GM18519 (cell line): Measurements from ENCODE around the gene SPSB4.

ENCODE experiments used
- ATAC-seq: cut with Tn5 transposase; IDR thresholded peaks from one replicate; pipeline ENCODE4 v1.9.1; 2021; ENCODE audit warnings: mild to moderate bottlenecking, moderate library complexity; ENCODE audit not compliant: unreplicated experiment, low FRiP score

Gene SPSB4

DNA sequence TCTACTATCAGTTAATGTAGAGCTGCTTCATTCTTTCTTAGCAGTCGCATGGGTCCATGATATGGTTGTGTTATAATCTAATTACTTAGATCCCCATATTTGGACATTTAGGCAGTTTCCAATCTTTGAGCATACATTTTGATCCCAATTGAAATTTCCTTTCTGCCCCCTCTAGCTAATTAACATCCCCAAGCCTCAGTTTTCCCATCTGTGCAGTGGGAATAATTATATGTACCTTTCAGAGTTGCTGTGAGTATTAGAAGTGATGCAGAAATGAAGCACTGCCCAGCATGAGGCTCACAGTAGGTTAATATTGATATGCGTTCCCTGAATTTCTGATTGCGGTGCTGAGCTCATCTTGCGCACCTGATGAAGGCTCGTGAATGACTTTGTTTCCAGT is 21.8 kb downstream of the SPSB4 start:
- no peak for ATAC-seq

DNA sequence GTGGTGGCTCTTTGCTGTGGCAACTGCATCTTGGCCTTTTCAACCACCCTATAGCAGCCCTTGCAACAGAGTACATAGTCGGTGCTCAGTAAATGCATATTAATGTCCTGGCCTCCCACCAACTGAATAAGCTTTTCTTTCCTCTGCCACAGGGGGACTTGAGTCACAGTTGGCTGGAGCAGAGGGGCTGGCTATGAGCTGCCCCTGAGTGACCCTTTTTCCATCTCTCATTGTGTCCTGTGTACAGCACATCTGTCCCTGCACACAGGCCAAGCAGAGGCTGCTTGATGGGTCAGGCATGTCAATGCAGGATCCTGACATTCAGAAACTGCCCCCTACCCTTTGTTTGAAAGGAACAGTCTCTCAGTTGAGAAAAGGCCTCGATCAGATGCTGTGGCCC is 22.4 kb downstream of the SPSB4 start:
- no peak for ATAC-seq

DNA sequence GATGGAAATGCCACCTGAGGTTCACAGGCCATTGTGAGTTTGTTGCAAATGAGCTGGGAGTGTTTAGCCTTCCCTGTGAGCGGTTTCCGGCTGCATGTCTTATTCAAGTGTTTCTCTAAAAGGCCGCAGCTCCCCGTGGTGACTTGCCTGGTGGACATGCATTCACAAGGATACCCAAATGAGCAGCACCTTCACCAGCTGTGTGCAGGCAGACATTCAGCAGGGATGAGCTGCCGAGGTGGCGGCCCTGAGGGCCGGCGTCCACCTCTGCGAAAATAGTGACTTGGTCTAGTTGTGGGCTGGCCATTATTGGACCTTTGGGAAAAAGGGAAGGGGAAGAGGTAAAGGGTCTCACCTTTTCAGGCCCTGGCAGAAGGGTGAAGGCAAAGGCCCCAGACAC is 23.4 kb downstream of the SPSB4 start:
- ATAC-seq: no peak

DNA sequence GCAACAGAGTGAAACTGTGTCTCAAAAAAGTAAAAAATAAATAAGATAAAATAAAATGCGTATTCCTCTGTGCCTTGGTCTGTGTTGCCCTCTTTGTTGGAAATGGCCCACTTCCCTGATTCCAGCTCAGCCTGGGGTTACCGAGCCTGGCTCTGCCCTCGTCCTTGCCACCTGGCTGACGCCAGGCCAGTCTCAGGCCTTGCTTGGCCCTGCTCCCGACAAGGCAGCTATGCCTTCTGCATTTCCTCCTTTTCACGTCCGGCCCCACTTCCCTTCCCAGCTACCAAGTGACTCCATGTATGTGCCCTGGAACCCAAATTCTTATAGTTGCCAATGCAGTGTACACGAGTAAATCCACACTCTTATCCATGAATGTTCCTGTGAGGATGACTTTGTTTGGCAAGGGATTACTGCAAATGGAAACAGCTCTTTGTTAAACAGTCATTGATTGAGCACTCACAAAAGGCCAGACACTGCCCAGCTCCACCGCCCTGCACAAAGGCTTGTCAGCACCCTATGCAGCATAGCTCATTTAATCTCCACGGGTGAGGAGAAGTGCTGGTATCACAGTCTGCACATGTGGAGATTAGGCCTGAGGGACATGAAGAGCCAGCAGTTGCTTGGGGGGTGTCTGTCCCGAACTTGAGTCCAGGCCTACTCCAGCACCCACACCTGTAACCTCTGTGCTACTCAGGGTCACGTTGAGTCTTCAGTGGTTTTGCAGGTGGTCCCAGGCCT is 25.1 kb downstream of the SPSB4 start:
- ATAC-seq: no peak

DNA sequence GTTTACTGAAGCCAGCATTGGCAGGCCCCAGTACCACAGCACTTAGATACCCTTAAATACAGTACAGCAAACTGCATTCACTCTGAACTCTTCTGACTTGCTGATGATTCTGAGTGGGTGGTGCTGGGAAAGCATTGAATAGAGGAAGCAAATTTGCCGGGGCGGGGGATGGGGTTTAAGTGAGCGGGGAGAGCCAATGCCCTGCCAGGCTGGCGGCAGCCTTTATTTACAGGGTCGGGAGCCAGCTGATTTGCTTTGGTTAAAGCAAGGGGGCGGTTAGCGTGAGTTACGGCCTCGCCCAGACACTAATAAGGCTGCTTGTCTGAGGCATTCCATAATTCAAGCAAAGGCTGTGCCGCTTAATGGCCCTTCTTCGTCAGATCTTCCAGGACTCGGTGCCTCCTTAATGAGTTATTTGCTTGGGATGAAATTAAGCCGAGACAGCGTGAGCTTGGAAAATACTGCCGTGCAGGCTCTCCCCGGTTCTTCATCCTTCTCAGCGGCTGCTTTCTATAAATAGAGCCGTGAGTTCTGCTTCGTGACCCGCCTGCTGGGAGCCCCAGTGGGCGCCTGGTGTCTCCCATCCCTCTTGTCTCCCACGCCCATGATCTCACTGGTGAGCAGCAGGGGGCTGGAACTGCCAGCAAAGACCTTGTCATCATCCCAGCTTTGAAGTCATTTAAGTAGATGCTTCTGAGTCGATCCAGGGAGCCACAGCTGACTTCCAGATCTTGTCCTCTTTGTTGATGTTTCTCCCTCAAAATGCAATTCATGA is 25.8 kb downstream of the SPSB4 start:
- ATAC-seq: no peak

DNA sequence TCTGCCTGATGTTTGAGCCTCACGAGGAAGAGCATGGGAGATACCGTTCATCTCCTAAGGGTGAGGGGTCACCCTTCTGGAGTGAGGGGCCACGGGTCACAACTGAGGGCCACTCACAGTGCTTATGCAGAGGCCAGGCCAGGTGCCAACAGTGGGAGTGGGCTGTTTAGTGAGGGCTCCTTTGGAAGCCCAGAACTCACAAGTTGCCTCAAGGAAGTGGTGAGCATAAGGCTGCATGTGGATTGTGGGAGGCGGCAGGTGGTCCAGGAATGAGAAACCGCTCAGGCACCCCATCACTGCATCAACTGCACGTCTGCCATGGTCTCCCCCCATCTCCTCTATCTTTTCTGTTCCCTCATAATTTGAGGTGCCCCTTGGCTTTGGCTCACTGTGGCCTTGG is 26.5 kb downstream of the SPSB4 start:
- no peak for ATAC-seq

DNA sequence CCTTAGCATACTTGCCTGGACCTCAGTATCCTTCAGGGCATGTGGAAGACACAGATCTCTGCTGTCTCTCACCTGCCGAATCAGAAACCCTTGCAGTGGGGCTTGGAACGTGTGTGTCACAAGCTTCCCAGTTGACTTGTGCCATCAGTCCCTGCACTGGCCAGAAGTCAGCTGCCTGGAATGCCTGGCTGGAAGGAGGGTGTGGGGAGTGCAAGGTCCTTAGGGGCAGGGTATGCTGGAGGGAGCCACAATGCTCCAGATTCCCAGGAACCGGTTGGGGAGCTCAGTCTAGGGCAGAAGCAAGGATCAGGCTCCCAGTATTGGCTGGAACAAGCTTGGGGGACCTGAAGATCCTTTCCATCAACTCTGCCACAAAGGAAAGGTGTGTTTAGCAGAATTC is 27.1 kb downstream of the SPSB4 start:
- ATAC-seq: no peak

DNA sequence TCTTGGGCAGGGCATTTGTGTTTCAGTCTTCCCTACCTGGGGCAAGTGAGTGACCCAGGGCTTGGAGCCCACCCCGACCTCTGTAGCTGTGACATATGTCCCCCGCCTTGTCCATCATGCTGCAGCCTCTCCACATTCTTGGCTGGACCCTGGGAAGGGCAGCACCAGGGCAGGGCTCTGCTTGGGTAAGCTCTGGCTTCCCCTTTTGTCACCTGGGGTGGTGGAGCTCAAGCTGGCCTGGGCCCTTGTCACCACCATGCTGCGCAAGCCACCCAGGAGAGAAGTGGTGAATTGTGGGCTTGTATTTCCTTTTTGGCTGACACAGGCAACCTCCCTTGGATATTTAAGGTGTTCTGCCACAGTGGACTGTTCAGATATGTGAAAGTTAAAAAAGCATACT is 29.3 kb downstream of the SPSB4 start:
- no peak for ATAC-seq

DNA sequence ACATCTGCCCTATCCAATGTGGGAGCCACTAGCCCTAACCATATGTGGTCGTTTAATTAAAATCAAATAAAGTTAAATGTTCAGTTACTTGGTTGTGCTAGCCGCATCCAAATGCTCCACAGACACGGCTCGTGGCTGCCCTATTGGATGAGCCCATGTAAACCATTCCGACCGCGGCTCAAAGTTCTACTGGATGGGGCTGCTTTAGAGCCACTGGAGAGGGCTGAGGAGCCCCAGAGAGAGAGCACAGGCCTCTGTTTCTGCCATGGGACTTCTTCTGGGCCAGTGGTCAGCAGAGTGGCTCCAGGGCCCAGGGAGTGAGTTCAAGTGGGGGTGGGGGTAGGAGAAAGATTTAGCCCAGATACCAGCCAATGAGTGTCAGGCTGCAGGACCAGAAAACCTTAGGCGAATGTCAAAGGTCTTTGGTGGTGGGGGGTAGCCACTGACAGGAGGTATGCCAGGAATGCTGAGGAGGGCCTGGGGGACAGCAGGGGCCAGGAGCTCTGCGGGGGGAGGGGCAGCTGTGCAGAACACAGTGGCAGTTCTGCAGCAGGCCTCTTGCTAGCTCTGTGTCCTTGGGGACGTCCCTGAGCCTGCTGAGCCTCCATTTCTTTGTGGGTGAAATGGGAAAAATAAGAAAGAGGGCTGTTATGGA is 30.1 kb downstream of the SPSB4 start:
- no peak for ATAC-seq

DNA sequence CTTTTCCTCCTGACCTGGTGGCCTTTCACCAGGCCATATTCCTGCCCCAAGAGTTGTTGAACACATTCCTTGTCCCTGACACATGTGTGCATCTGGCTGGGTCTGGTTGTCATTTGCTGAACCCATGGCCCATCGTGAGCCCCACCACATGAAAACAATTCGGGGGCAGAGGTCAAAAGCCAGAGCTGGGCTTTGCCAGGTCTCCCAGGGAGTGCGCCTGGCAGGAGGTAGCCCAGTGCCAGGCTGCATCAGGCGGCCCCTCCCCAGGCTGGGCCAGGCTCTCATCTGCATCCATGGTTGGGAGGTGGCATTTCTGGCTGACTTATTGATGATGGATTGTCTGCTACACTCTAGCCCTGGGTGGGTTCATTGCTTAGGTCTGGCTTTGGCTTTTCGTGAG is 30.9 kb downstream of the SPSB4 start:
- no peak for ATAC-seq

DNA sequence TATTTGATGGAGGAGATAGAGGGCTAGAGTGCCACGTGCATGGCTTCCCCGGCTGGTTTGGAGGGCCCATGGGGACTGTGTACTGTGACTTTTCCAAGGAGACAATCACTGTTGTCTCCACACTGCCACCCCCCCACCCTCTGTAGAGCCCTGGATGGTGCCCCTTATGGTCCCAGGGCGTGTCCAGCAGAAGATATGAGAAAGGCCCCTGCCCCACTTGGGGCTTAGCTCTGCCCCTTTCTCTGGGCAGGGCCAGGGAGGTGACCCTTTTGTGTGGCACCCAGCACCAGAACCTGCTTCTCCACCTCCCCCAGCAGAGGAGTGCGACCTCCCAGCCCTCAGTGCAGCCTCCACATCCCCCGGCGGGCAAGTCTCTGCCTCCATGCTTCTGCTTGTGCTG is 32.1 kb downstream of the SPSB4 start:
- no peak for ATAC-seq

DNA sequence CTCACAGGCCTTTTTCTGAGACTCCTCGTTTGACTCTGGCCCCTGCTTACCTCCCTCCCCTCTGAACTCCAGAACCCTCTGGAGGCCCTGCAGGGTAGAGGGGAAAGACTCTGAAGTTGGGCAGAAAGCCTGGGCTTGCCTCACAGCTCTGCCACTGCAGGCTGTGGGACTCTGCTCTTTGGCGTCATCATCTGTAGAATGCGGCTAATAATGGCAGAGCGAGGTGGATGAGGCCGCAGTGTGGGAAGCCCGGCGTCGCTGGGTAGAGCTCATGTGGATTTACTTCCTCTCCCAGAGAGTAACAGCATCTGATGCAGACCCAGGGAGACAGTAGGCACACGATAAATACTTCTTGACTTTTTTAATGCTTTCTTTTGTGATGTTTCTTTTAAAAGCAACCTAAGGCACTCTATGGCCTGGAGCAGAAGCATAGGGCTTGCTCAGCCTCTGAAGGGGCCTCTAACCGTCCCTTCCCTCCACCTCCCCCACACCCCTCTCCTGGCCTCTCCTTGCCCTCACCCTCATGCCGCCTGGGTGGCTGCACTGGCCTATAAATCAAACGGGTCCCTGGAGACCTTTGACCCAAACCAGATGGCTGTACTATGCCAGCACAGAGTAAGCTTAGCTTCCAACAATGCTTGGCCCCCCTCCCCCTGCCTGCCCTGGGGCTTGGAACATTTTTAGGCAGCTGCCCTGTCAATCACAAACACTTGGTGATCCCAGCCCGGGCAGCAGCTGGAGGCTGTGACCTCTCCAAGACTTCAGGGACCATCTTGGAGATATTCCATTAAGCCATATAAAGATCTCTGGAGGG is 32.9 kb downstream of the SPSB4 start:
- no peak for ATAC-seq

DNA sequence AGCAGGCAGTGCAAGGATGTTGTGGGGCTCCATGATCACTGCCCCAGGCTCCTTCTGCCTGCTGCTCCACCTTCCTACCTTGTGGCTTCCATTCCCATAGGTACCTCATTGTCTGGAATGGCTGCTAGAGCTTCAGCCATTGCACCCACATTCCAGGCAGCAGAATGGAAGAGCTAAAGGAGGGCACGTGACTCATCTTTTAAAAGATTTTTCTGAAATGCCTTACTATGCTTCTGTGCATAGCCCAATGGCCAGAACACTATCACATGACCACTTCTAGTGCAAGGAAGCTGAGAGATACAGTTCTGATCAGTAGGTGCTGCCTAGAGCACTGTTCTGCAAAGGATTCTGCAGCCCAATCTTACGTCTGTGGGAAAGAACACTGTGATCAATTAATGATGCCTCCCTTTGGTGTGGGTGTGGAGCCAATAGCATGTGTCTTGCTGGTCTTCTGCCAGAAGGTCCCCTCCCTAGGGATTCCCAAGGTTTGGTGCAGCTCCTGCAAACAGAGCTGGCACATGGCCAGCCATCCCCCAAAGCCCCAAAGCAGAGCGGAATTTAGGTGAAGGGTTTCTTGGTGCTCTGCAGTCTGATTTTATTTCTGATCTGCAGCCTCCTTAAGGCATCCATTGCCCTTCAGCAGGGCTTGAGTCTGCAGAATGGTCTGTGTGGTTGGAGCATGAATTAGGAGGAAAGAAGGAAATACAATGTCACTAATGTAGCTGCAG is 34.4 kb downstream of the SPSB4 start:
- ATAC-seq: no peak

DNA sequence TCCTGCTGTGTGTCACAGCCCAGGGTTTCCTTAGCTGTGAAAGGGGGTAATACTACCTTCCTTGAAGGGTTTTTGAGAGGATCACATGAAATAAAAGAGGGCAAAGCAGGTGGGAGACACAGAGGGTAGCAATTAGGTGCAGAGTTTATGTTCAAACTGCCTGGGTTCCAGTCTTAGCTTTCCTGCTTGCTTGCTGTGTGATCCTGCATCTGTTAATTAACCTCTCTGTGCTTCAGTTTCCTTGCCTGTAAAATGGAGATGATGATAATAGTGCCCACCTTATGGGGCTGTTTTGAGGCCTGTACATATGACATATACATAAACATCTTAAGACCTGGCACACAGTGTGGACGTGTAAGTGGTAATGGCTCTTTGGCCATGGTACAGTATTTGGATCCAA is 35.0 kb downstream of the SPSB4 start:
- no peak for ATAC-seq

DNA sequence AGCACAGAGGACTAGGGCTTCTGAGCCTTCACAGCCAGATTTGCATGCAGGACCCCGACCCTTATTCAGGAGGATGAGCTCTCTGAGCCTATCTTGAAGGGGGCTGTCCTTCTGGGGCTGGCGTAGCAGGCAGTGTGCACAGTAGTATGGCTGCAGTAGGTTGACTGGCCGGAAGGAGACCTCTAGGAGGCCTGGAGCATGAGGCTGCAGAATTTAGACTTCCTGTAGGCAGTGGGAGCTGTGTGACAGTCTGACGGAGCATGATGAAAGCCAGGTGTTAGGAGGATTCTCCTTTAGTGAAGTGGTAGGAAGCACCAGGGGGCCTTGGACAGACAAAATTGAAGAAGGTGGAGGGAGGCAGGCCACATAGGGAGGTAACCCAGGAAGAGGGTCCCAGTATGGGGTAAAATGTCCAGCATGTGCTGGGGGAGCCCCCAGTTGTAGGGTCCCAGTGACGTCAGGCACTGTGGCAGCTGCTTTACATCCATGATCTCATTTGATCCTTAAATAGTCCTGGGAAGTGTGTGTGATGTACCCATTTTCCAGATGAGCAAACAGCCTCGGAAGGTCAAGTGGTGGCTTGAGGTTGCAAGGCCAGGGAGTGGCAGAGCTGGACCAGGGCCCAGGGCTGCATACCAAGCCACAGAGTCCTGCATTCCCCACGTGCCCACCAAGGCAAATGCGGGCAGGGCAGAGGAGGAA is 36.1 kb downstream of the SPSB4 start:
- no peak for ATAC-seq

DNA sequence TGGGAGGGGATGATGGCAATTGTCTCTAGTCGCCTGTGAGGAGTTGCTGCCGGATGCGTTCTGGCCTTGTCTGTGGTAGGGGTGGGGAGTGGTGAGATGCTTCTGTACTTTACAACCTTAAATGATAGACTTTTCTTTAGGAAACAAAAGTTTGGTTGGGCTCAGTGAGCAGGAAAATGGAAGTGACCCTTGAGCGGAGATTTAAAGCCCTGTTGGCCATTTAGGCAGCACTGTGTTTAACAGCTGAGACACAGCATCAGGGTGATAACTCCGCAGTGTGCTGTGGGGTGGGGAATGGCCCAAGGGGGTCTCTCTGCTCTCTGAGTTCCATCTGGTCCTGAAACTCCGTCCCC is 36.6 kb downstream of the SPSB4 start:
- ATAC-seq: no peak

DNA sequence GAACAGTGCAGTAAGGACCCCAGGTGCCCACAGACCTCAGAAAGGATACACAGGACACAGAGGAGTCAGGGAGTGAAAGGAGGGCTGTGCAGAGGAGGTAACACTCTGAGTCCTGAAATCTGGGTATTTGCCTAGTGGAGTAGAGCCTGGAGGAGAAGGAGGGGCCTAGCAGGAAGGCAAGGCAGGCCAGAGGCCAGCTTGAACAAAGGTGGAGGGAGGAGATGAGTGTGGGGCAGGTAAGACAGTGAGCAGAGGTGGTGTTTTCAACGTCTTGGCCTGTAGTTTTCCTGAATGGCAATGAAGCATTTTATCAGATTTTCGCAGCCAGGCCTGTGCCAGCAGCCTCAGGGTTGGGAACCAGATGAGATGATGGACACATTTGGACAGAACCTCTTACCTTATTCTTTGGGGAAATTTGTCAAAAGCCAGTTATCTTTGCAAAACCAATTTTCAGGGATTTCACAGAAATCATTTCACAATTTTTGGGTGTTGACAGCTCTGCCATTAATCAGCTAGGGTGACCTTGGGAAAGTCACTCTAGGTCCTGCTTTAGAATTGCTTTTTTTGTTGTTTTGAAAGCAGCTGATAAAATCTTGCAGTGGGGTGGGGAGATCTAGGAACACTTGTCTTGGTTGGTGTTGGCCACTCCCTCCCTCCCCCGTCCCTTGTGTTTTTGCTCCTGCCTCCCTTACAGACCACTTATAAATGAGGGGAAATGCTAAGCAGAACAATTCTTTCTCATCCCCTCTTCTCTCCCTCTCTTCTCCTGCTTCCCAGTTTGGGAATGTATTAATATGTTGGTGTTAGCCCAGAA is 38.4 kb downstream of the SPSB4 start:
- ATAC-seq: no peak

DNA sequence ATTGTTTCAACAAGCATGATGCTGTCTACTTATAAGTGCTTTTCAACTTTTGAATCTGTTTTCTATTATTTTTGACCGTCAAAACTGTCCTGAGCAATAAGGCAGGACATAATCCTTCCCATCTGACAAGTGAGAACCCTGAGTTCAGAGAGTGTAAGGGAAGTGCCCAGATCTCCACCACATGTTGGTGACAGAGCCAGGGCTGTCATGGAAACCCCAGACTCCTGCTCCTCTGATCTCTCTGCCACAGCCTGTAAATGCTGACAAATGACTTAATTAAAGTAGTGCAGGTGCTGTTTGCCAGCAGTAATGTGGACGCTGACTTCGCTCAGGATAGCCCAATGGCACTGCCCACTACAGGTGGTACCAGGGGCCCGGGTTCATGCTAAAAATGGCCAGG is 40.3 kb downstream of the SPSB4 start:
- ATAC-seq: no peak

DNA sequence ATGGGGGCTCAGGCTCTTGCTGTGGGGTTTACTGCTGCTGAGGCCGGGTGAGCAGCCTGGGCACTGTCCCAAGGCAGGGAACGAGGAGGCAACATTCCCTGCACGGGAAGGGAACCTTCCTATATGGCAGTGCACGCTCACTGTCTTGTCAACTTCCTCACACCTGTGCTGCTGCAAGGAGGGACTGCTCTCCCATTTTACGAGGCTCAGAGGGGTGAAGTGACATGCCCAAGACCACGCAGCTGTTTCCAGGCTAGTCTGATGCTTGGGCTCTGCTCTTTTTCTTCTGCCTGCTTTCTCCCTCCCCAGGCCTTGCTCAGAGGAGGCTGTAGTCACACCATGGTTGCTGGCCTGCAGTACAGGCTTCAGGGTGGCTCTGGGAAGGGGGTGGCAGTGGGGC is 41.5 kb downstream of the SPSB4 start:
- no peak for ATAC-seq
